ENCODE results near the gene MCM6. TPM values are rescaled to one million over a fixed set of nuclear protein-coding genes. Genes with fewer than 3 reads are reported as not detected.
"Not testable (repeated sequence)": the region's sequence is repeated elsewhere in the genome, so short reads cannot be mapped to it uniquely, and the experiment has no call there.

The MCM6 gene
- total RNA-seq, 1 experiment from 2014 or later, result 44.1 TPM

DNA sequence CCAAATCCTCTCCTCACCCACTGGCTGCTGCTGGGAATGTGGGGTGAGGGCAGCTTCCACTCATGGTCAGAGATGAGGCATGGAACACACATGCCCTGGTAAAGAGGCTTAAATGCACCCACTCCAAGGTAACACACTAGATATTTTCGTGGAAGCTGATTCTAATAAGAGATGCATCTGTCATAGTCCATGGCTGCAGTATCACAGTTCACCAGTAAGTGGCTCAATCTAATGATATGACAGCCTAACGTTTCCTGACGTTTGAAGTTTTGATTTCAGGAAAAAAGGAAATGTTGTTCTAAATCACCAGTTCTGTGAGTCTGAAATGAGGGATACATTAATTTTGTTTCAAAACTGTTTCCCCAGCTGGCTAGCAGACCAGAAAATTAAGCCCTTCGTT, 77.5 kb downstream of the MCM6 start:
- Mint-ChIP-seq H3K4me1 (ENCODE audit: low read depth, unreplicated experiment) (peaks cover 9% of the 10 kb centered on the region), H3K4me3 (ENCODE audit: low read depth, unreplicated experiment) (no peak overlapping the region), H3K27ac (ENCODE audit: unreplicated experiment) (no peak overlapping the region), H3K9me3 (ENCODE audit: low read depth, unreplicated experiment) (no peaks in the 10 kb centered on the region), H3K36me3 (ENCODE audit: insufficient read depth, unreplicated experiment) (peaks cover 5% of the 10 kb centered on the region), H3K27me3 (ENCODE audit: unreplicated experiment) (no peaks in the 10 kb centered on the region)
- no TSS peak for BruUV-seq (replicated peaks)
- CTCF ChIA-PET, result interaction anchor here (2.1 kb wide), 1 partner anchor 810 kb away, joined by 10 read pairs; no protein-coding TSS in a partner anchor
- TF ChIP-seq, protein P1, sequence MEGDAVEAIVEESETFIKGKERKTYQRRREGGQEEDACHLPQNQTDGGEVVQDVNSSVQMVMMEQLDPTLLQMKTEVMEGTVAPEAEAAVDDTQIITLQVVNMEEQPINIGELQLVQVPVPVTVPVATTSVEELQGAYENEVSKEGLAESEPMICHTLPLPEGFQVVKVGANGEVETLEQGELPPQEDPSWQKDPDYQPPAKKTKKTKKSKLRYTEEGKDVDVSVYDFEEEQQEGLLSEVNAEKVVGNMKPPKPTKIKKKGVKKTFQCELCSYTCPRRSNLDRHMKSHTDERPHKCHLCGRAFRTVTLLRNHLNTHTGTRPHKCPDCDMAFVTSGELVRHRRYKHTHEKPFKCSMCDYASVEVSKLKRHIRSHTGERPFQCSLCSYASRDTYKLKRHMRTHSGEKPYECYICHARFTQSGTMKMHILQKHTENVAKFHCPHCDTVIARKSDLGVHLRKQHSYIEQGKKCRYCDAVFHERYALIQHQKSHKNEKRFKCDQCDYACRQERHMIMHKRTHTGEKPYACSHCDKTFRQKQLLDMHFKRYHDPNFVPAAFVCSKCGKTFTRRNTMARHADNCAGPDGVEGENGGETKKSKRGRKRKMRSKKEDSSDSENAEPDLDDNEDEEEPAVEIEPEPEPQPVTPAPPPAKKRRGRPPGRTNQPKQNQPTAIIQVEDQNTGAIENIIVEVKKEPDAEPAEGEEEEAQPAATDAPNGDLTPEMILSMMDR (IDR thresholded peaks at IDR 0.05; ENCODE audit: unreplicated experiment), result no peak
- no peak for DNase-seq
- intact Hi-C loops (cut with micrococcal nuclease; ENCODE audit: unreplicated experiment), result loop anchor here (10.0 kb wide), 1 partner anchor 324 kb away; no protein-coding TSS in a partner anchor

DNA sequence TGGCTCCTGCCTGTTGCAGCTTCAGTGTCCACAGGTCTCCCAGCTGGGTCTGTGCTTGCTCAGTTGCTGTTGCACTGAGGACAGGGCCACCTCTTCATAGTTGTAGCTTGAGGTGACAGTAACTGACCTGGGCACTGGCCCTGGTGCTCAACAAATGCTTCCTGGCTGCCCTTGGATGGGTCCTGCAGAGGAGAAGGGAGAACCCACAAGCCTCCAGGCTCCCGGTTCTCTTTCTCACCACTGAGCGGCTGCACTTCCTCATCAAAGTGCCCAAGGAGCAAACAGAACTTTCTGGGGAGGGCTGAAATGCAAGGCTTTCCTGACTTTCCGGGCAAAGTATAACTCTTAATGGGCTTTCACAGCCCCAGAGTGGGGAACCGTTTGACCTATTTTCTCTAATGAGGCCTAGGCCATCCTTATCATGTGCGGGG, 78.0 kb downstream of the MCM6 start:
- no peak overlapping the region for H3K4me3 Mint-ChIP-seq (ENCODE audit: low read depth, unreplicated experiment)
- H3K27me3 Mint-ChIP-seq (ENCODE audit: unreplicated experiment), result no peaks in the 10 kb centered on the region
- intact Hi-C loops (cut with micrococcal nuclease; ENCODE audit: unreplicated experiment), result loop anchor here (10.0 kb wide), 1 partner anchor 323 kb away; no protein-coding TSS in a partner anchor
- CTCF ChIA-PET, result interaction anchor here (1.1 to 2.1 kb wide), 2 partner anchors 587 to 809 kb away, joined by 3 to 10 read pairs; no protein-coding TSS in a partner anchor
- TF ChIP-seq, protein P1 (IDR thresholded peaks at IDR 0.05; ENCODE audit: unreplicated experiment), result no peak
- BruUV-seq (replicated peaks), result no TSS peak
- peaks cover 5% of the 10 kb centered on the region for H3K36me3 Mint-ChIP-seq (ENCODE audit: insufficient read depth, unreplicated experiment)
- no peaks in the 10 kb centered on the region for H3K9me3 Mint-ChIP-seq (ENCODE audit: low read depth, unreplicated experiment)
- H3K4me1 Mint-ChIP-seq (ENCODE audit: low read depth, unreplicated experiment), result peaks cover 9% of the 10 kb centered on the region
- no peak for DNase-seq
- H3K27ac Mint-ChIP-seq (ENCODE audit: unreplicated experiment), result no peak overlapping the region

DNA sequence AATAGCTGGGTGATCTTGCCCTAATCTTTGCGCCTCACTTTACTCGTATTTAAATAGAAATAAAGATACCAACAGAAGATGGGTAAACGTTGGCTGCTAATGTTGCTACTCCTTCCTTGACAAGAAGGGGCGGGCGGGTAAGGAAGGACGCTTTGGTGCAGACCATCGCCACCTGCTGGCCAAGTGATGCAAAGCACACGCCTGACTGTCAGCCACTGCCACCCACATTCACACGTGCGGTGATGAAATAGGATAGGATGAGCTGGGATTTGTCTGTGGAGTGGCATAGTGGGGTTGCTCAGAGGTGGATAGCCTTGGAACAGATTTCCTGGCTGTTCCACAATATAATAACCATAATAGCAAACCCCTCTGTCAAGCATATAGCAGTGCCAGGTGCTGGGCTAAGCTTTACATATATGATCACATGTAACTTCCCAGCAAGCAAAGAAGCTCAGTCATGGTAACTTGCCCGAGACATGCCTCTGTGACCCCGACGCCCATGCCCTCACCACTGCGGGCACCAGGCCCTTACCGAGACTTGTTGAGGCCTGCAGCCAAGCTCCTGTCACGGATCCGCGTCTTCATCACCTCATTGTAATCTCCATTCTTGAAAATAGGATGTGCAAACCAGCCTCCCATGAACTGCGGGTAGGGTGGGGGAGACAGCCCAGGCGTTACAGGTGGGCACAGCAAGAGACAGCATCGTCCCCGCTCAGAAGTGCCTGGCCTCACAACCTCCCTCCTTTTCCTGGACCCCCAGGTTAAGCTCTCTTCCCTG, 78.6 kb downstream of the MCM6 start:
- Mint-ChIP-seq H3K4me3 (ENCODE audit: low read depth, unreplicated experiment) (no peak overlapping the region), H3K27me3 (ENCODE audit: unreplicated experiment) (no peaks in the 10 kb centered on the region), H3K9me3 (ENCODE audit: low read depth, unreplicated experiment) (no peaks in the 10 kb centered on the region), H3K4me1 (ENCODE audit: low read depth, unreplicated experiment) (peaks cover 9% of the 10 kb centered on the region), H3K27ac (ENCODE audit: unreplicated experiment) (no peak overlapping the region), H3K36me3 (ENCODE audit: insufficient read depth, unreplicated experiment) (peaks cover 5% of the 10 kb centered on the region)
- intact Hi-C loops (cut with micrococcal nuclease; ENCODE audit: unreplicated experiment), result loop anchor here (1.0 to 10.0 kb wide), 2 partner anchors 323 to 808 kb away; no protein-coding TSS in a partner anchor
- CTCF ChIA-PET, result interaction anchor here (0.6 to 2.1 kb wide), 3 partner anchors 85 to 809 kb away, joined by 3 to 10 read pairs (median 5); no protein-coding TSS in a partner anchor
- TF ChIP-seq, protein P1 (IDR thresholded peaks at IDR 0.05; ENCODE audit: unreplicated experiment), result peak; percentile 68
- DNase-seq, result peak; percentile 76
- no TSS peak for BruUV-seq (replicated peaks)

DNA sequence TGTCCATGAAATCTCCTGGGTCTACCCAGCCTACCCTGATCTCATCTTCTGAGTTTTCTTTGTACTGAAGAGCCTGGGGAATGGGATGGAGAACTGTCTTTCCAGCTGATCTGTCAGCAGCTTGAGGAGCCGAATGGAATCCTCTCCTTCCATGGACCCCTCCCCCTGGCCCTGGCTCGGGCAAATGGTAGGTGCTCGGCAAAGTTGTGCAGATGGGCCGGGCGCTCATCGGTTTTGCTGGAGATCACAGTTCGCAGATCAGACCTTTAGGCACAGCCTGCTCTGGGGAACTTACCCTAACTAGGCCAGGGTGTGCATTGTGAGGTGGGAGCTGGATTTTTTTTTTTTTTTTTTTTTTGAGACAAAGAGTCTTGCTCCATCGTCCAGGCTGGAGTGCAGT, 79.6 kb downstream of the MCM6 start:
- Mint-ChIP-seq H3K4me1 (ENCODE audit: low read depth, unreplicated experiment) (peaks cover 10% of the 10 kb centered on the region), H3K27me3 (ENCODE audit: unreplicated experiment) (no peaks in the 10 kb centered on the region), H3K27ac (ENCODE audit: unreplicated experiment) (no peak overlapping the region), H3K9me3 (ENCODE audit: low read depth, unreplicated experiment) (no peaks in the 10 kb centered on the region), H3K4me3 (ENCODE audit: low read depth, unreplicated experiment) (no peak overlapping the region), H3K36me3 (ENCODE audit: insufficient read depth, unreplicated experiment) (peaks cover 5% of the 10 kb centered on the region)
- CTCF ChIA-PET, result interaction anchor here (0.6 to 2.1 kb wide), 2 partner anchors 265 to 808 kb away, joined by 3 to 10 read pairs; partner anchors contain the start of gene R3HDM1
- no TSS peak for BruUV-seq (replicated peaks)
- TF ChIP-seq, protein P1 (IDR thresholded peaks at IDR 0.05; ENCODE audit: unreplicated experiment), result no peak
- intact Hi-C loops (cut with micrococcal nuclease; ENCODE audit: unreplicated experiment), result loop anchor here (1.0 to 10.0 kb wide), 2 partner anchors 322 to 807 kb away; no protein-coding TSS in a partner anchor
- no peak for DNase-seq

DNA sequence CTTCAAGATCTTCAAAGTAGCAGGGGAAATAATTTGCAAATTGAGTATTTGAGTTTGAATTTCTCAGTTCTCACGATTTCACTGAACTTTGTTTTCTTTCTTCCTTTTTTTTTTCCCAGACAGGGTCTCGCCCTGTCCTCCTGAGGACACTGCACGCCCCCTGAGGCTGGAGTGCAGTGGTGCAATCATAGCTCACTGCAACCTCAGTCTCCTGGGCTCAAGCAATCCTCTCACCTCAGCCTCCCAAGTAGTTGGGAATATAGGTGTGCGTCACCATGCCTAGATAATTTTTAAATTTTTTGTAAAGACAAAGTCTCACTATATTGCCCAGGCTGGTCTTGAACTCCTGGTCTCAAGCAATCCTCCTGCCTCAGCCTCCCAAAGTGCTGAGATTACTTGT, 80.6 kb downstream of the MCM6 start:
- H3K27me3 Mint-ChIP-seq (ENCODE audit: unreplicated experiment); CTCF ChIA-PET; BruUV-seq (replicated peaks); H3K36me3 Mint-ChIP-seq (ENCODE audit: insufficient read depth, unreplicated experiment); H3K4me3 Mint-ChIP-seq (ENCODE audit: low read depth, unreplicated experiment); H3K9me3 Mint-ChIP-seq (ENCODE audit: low read depth, unreplicated experiment); DNase-seq; H3K27ac Mint-ChIP-seq (ENCODE audit: unreplicated experiment): not testable (repeated sequence)
- peaks cover 16% of the 10 kb centered on the region for H3K4me1 Mint-ChIP-seq (ENCODE audit: low read depth, unreplicated experiment)
- intact Hi-C loops (cut with micrococcal nuclease; ENCODE audit: unreplicated experiment), result loop anchor here (10.0 kb wide), 1 partner anchor 321 kb away; no protein-coding TSS in a partner anchor
